CD1c-positive myeloid dendritic cell (primary cell): ENCODE measurements around the gene SCRN2.

Experiments used
- DNase-seq: peaks from one replicate; pipeline ENCODE4 v3.0.0-alpha.2; 2016; ENCODE audit errors: extremely low spot score

The SCRN2 gene

DNA sequence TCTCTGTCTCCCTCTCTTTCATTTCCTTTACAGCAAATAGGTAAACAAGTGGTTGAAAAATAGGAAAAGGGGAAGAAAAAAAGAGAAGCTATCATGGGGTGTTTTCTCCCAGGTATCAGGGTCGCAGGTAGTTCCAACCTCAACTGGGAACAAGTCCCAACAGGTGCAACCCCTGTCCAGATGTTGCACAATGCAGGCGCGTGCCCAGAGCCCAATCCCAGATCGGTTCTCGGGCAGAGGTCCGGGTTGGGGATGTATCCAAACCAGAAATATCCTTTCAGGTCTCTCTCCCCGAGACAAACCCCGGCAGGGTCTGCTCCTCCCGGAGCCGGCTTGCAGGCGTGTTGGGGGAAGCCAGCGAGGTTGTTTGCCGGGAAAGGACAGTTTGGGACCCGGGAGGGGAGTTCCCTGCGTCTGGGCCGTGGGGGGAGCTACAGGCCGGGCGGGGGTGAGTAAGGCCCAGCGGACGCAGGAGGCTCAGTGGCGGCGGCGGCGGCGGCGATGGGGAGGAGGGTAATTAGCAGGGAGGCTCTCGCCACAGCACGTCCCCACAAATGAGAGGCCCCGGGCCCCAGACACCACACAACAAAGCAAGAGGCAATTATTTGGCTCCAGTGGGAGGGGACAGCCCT lies 31.1 kb upstream of the SCRN2 start:
- no peak for DNase-seq

GRCh38 chr17:47871048-47871447 lies 30.0 kb upstream of the SCRN2 start:
- DNase-seq: no peak

GRCh38 chr17:47870056-47870455 lies 29.0 kb upstream of the SCRN2 start:
- no peak for DNase-seq

DNA sequence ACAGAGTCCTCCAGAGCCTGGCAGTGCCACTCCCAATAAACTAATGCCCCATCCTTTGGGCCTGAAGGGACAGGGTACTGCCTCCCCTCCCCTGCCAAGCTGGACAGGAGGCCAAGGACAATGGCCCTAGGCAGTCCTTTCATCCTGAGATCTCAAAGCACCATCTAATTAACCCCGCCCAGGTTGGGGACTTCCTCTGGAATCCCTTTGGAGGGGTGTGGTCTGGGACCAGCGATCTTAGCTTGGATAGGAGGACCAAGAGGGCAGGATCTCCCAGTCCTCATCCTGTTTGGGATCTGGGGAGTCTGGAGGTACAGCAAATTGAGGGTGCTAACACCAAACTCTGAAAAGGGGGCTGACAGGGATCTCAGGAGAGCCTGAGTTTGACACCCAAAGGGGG lies 28.0 kb upstream of the SCRN2 start:
- DNase-seq: no peak

DNA sequence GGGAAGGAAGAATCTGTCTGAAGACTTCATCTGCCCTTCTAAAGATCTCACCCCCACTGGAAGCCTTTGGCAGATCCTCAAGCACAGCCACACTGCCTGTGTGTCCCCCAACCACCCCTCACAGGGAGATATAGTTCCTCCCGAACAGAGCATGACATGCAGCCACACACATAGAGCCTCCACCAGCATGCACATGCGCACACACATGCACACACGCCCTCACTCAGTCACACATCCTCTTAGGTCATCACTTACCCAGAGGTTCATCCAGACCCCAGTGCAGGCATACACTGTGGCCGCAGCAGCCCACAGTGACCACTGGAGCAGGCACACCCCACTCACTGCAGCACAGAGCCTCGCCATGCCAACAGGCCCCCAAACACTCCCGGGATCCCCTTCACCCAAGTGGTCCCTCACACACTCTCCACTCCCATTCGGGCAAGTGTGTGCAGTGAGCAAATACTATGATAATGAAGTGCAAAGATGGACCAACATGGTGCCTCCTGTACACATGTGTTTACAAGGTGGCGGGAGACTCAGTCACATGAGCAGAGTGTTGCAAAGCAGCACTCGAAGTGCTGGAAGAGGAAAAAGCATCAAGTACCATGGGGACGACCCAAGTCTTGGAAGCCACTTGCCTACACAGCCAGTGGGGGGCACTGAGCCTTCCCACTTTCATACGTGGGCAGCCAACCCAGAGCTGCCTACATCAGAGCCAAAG lies 26.9 kb upstream of the SCRN2 start:
- no peak for DNase-seq

GRCh38 chr17:47866941-47867340 lies 25.9 kb upstream of the SCRN2 start:
- DNase-seq: no peak

- DNase-seq: no peak
Observed at GRCh38 chr17:47864791-47865216, 23.7 kb upstream of the SCRN2 start.

DNA sequence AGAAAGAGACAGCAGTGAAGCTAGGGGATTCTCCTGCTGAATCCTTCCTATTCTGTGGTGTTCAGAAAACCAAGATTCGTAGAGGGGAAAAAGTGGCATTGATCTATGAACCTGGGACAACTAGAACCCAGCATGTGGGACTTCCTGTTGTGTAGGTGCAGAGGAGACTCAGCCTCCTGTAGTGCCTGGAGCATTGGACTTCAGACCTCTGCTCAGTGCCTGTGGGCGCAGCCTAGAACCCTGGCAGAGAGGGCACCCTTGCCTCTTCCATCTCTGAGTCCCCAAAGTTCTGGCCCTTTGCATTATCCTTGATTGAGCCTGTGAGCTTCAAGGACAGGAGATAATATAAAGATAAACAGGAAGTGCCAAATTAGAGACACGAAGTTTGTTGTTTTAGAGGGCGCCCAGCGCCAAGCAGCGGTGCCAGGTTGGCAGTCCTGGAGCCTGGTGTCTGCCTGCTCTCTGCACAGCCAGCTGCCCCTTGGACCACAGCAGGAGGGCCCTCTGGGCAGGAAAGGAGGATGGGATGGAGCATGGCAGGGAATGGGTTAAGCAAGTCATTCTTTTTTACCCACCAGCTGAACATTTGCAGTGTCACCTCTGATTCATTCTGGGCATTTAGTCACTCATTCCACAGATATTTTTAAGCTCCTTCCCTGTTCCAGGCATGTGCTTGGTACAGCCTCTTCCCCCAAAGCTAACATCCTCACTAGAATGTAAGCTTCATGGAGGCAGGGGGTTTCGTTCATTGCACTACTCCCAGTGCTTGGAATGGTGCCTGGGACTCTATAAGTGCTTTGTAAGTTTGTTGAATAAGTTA lies 21.8 kb upstream of the SCRN2 start:
- DNase-seq: peak; percentile 12

DNA sequence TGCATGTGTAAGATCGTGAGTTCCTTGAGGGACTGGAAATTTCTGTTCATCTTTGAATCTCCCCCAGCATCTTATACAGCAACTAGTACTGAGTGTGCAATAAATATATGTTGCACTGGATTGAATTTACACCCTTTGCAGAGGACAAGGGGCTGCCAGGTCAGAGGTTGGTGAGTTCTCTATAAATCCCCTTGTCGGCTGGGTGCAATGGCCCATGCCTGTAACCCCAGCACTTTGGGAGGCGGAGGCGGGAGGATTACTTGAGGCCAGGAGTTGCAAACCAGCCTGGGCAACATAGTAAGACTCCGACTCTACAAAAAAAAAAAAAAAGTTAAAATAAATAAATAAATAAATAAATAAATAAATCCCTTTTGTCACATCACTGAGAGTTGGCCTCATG lies 19.3 kb upstream of the SCRN2 start:
- no peak for DNase-seq

DNA sequence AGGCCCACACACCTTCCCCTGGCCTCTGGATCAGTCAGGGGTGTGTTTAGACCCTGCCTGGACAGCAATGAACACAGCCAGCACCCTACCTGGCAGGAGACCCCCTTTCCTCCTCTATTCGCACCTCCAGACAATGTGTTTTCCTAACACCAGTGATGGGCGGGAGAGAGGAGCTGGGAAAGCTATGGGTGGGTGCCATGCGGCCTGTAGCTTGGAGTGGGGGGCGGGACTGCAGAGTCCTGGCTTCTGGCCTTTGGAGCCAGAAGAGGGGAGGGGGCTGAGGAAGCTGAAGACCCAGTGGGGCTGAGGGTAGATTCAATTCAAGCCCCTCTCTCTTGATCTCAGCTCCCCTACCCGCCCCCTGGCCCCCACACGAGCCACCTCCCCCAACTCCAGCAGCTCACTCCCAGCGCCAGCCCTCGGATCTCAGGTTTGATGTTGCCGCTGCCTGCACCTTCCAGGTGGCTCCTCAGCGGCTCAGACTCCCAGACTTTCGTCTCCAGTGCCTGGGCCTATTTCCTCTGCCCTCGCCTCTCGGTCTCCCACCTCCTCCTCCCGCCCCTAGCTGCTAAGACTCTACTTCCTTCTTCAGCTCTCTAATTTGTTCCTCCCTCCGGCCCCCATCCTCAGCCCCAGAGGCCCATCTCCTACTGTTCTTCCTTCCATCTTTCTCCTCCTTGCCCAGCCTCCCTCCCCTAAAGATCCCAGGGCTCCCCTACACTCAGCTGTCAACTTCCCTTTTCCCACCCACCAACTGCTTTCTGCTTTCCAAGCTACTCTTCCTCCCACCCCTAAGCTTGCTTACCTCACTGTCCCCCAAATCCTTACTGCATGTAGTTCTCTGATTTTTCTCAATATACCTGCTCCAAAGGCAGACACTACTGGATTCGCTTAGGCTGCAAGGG lies 16.7 kb upstream of the SCRN2 start:
- DNase-seq: peak; percentile 37

GRCh38 chr17:47856830-47857229 lies 15.8 kb upstream of the SCRN2 start:
- no peak for DNase-seq

GRCh38 chr17:47855737-47856136 lies 14.7 kb upstream of the SCRN2 start:
- DNase-seq: no peak

DNA sequence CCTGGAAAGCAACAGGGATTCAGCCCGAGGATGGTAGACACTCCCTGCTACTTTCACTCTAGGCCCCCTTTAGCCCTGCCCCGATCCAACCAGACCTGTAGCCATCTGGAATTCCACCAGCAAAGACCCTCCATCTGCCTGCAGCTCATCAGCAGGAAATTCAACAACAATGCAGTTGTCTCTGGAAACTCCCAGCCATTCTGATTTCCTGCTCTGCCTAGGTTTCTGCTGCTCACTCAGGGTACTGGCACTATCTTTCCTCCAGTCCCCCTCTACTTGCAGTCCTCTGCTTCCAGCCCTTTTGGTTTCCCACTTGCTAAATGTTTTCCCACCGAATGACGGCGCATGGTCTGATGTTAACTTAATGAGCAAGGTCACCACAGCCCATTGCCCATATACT lies 12.5 kb upstream of the SCRN2 start:
- DNase-seq: no peak

DNA sequence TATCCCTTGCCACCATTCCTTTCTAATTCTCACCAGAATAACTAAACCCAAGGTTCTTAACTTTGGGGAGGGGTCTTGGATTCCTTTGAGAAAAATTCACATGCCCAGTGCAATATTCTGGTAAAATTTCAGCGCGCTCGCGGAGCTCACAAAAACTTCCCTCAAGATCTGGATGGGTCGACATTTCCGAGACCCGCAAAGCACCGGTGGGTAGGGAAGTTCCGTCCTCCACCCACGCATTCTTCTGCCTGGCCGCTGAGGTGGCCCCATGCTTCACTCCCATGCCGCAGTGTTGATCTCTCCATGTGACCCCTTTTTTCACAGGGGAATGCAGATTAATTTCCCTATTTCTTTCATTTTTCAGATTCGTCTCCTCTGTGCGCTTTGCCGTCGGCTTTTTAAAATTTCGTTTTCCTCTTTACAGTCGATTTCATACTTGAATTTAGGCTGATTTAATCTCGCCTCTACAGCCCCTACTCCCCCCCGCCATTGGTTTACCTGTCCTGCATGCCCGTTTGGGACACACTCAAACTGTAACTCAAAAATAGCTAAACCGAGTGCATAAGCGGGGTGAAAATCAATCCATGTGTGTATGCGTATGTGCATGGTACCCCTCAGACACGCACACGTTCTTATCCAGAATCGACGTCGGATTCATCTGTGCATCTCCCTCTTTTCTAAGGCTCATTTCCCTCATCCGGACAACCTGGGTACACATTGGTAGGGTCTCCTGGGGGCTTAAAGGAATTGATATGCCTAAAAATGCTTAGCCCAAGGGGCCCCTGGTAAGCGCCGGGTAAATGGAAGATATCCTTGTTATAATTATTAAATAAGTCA lies 11.3 kb upstream of the SCRN2 start:
- DNase-seq: peak; percentile 69

- DNase-seq: no peak
Observed at GRCh38 chr17:47851764-47852112, 10.7 kb upstream of the SCRN2 start.

- peak; percentile 32 for DNase-seq
Observed at GRCh38 chr17:47850692-47851573, 9.9 kb upstream of the SCRN2 start, which contains the start of gene SP6. Gene SP6 (minus strand): TSS chr17:47851163. CDS start chr17:47848429, 2,734 bp downstream.

GRCh38 chr17:47850373-47850691 lies 9.3 kb upstream of the SCRN2 start:
- no peak for DNase-seq

- no peak for DNase-seq
Observed at GRCh38 chr17:47848198-47848513, 7.1 kb upstream of the SCRN2 start.

DNA sequence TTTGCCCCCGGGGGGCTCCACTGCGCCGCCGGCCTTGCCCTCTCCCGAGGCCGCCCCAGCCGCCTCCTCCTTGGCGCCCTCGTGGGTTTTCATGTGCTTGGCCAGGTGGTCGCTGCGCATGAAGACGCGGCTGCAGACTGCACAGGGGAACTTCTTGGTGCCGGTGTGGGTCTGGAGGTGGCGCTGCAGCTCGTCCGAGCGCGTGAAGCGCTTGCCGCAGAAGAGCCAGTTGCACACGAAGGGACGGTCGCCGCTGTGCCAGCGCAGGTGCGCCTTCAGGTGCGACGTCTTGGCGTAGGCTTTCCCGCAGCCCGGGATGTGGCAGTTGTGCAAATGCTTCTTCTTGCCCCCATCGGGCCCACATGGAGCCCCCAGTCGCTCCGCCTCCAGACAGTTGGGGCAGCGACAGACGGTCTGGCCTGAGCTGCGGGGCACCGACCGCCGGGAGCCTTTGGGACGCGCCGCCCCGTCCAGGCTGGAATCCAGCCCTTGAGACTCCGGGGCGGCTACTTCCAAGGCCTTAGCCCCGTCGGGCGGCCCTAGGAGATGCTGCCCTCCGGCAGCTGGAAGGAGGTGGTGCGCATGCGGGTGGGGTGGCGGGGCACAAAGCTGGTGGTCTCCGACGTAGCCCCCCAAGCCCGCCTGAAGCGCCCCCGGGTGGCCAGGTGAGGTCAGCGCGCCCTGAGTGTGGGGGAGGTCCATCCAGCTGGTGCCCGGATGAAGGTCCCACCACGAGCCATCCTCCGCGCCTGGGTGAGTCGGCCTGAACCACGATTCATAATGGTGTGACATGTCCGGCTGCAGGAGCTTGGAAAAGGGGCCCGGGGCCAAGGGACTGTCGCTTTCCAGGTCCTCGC lies 6.5 kb upstream of the SCRN2 start:
- peak; percentile 23 for DNase-seq
